Measurements from ENCODE around the gene SLC24A4. TPM values are rescaled to one million over a fixed set of nuclear protein-coding genes. Genes with fewer than 3 reads are reported as not detected.

The SLC24A4 gene
- polyA plus RNA-seq, 1 donor from 2014 or later: 0.17 TPM

GRCh38 chr14:92440345-92441003, 117.5 kb downstream of the SLC24A4 start:
- H3K79me2 ChIP-seq (replicated peaks; ENCODE audit: insufficient read depth, low read length): no peaks in the 10 kb centered on the region
- H3K9me2 ChIP-seq (ENCODE audit: insufficient read depth, low read length): no peaks in the 10 kb centered on the region
- H3K36me3 ChIP-seq (ENCODE audit: insufficient read depth, low read length): no peaks in the 10 kb centered on the region
- H4K20me1 ChIP-seq (ENCODE audit: insufficient read depth): no peaks in the 10 kb centered on the region
- no peaks in the 10 kb centered on the region for H3K27me3 ChIP-seq (ENCODE audit: insufficient read depth, low read depth, low read length)
- H3K9ac ChIP-seq (ENCODE audit: low read length): no peak overlapping the region
- no peak for TF ChIP-seq TAF1 (IDR thresholded peaks at IDR 0.05; ENCODE audit: low read depth)
- H3K4me3 ChIP-seq (ENCODE audit: low read length): no peak overlapping the region
- H3K27ac ChIP-seq (ENCODE audit: low read length): no peak overlapping the region
- H3K4me2 ChIP-seq (ENCODE audit: low read length): no peak overlapping the region
- no peak overlapping the region for H2AFZ ChIP-seq (ENCODE audit: low read depth, low read length)
- H3K9me3 ChIP-seq (ENCODE audit: low read length): no peaks in the 10 kb centered on the region
- H3F3A ChIP-seq (ENCODE audit: insufficient read depth, low read length, poor library complexity, severe bottlenecking): no peaks in the 10 kb centered on the region

- Histone ChIP-seq H3K4me2 (ENCODE audit: low read length) (no peak overlapping the region), H3K27ac (ENCODE audit: low read length) (no peak overlapping the region)
These were observed 119.0 kb downstream of the SLC24A4 start for GRCh38 chr14:92441751-92442504.

DNA sequence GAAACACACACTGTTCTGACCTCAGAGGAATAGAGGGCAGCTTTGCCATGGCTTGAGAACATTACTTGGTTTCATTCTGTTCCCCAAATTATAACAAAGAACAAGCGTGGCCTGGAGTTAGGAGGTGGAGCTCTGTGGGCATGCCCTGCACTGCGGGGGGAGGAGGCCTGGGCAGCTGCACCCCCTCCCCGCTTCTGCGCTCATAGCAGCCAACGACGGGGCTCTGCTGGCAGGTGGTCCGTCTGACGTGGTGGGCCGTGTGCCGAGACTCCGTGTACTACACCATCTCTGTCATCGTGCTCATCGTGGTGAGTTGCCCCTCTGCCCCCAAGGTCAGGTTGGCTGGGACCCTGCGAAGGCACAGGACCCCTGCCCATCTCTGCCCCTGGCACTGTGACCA, 120.2 kb downstream of the SLC24A4 start:
- Histone ChIP-seq H3K27me3 (ENCODE audit: insufficient read depth, low read depth, low read length) (no peaks in the 10 kb centered on the region), H3F3A (ENCODE audit: insufficient read depth, low read length, poor library complexity, severe bottlenecking) (no peaks in the 10 kb centered on the region), H3K4me2 (ENCODE audit: low read length) (no peak overlapping the region), H3K27ac (ENCODE audit: low read length) (no peak overlapping the region), H3K36me3 (ENCODE audit: insufficient read depth, low read length) (no peaks in the 10 kb centered on the region), H3K9me2 (ENCODE audit: insufficient read depth, low read length) (no peaks in the 10 kb centered on the region), H4K20me1 (ENCODE audit: insufficient read depth) (no peaks in the 10 kb centered on the region), H3K4me3 (ENCODE audit: low read length) (no peak overlapping the region), H3K79me2 (replicated peaks; ENCODE audit: insufficient read depth, low read length) (no peaks in the 10 kb centered on the region), H2AFZ (ENCODE audit: low read depth, low read length) (no peak overlapping the region), H3K9ac (ENCODE audit: low read length) (no peak overlapping the region), H3K9me3 (ENCODE audit: low read length) (peaks cover 3% of the 10 kb centered on the region)
- TF ChIP-seq, protein P1, sequence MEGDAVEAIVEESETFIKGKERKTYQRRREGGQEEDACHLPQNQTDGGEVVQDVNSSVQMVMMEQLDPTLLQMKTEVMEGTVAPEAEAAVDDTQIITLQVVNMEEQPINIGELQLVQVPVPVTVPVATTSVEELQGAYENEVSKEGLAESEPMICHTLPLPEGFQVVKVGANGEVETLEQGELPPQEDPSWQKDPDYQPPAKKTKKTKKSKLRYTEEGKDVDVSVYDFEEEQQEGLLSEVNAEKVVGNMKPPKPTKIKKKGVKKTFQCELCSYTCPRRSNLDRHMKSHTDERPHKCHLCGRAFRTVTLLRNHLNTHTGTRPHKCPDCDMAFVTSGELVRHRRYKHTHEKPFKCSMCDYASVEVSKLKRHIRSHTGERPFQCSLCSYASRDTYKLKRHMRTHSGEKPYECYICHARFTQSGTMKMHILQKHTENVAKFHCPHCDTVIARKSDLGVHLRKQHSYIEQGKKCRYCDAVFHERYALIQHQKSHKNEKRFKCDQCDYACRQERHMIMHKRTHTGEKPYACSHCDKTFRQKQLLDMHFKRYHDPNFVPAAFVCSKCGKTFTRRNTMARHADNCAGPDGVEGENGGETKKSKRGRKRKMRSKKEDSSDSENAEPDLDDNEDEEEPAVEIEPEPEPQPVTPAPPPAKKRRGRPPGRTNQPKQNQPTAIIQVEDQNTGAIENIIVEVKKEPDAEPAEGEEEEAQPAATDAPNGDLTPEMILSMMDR (IDR thresholded peaks at IDR 0.05; ENCODE audit: poor library complexity, severe bottlenecking): no peak
- TF ChIP-seq EP300 (conservative IDR thresholded peaks at IDR 0.05; ENCODE audit: poor library complexity, severe bottlenecking): no peak
- TF ChIP-seq REST (IDR thresholded peaks at IDR 0.05; ENCODE audit: borderline replicate concordance): no peak
- TF ChIP-seq EZH2 (IDR thresholded peaks at IDR 0.05; ENCODE audit: borderline replicate concordance, insufficient read depth, low read length, poor library complexity, severe bottlenecking): no peak

More at GRCh38 chr14:92441751-92442504, 119.0 kb downstream of the SLC24A4 start:
- Histone ChIP-seq H3K27me3 (ENCODE audit: insufficient read depth, low read depth, low read length) (no peaks in the 10 kb centered on the region), H3K9me3 (ENCODE audit: low read length) (peaks cover 3% of the 10 kb centered on the region), H3K4me3 (ENCODE audit: low read length) (no peak overlapping the region), H3K79me2 (replicated peaks; ENCODE audit: insufficient read depth, low read length) (no peaks in the 10 kb centered on the region), H2AFZ (ENCODE audit: low read depth, low read length) (no peak overlapping the region), H3F3A (ENCODE audit: insufficient read depth, low read length, poor library complexity, severe bottlenecking) (no peaks in the 10 kb centered on the region), H3K36me3 (ENCODE audit: insufficient read depth, low read length) (no peaks in the 10 kb centered on the region), H3K9ac (ENCODE audit: low read length) (no peak overlapping the region), H4K20me1 (ENCODE audit: insufficient read depth) (no peaks in the 10 kb centered on the region), H3K9me2 (ENCODE audit: insufficient read depth, low read length) (no peaks in the 10 kb centered on the region)
- no peak for TF ChIP-seq EP300 (conservative IDR thresholded peaks at IDR 0.05; ENCODE audit: poor library complexity, severe bottlenecking)

Measured in neural cell (in vitro differentiated cells).